Kidney (tissue), 14 donors: ENCODE measurements around the gene BCOR. TPM values are rescaled to one million over a fixed set of nuclear protein-coding genes. Genes with fewer than 3 reads are reported as not detected.

ENCODE experiments used
- DNase-seq, 5 donors: peaks; one replicate each; pipeline ENCODE4 v3.0.0-alpha.2; 2013 to 2020
- FAIRE-seq: peaks from 2 replicates; lab custom pipeline; 2012; peaks lifted over from hg19 to GRCh38; lab: Jason Lieb, UNC
- H3K27ac ChIP-seq, 2 donors: one replicate each; pipeline ENCODE4 v1.7.0; 2013; ENCODE audit warnings: low read depth in 2 of 2, low read length in 2 of 2, inconsistent platforms in 1 of 2
- H3K27me3 ChIP-seq: one replicate; pipeline ENCODE4 v1.7.1; 2013; ENCODE audit warnings: low read length, inconsistent platforms; ENCODE audit not compliant: control insufficient read depth, insufficient read depth
- H3K36me3 ChIP-seq, 3 donors: one replicate each; pipeline versions ENCODE4 v1.7.0 to v1.7.1; 2013; ENCODE audit warnings: low read length in 3 of 3, control low read depth in 1 of 3, inconsistent platforms in 1 of 3; ENCODE audit not compliant: insufficient read depth in 3 of 3, control insufficient read depth in 2 of 3
- H3K4me1 ChIP-seq, 3 donors: one replicate each; pipeline versions ENCODE4 v1.7.0 to v1.7.1; 2013; ENCODE audit warnings: low read length in 3 of 3, inconsistent platforms in 1 of 3, low read depth in 1 of 3; ENCODE audit not compliant: control insufficient read depth in 2 of 3, insufficient read depth in 2 of 3
- H3K4me3 ChIP-seq, 3 donors: one replicate each; pipeline versions ENCODE4 v1.7.0 to v1.8.1; 2013; ENCODE audit warnings: low read length in 3 of 3, control low read depth in 1 of 3, inconsistent platforms in 1 of 3
- H3K9ac ChIP-seq, 3 donors: one replicate each; pipeline versions ENCODE4 v1.7.0 to v1.7.1; 2013; ENCODE audit warnings: low read length in 3 of 3, control low read depth in 1 of 3, inconsistent platforms in 1 of 3
- H3K9me3 ChIP-seq, 3 donors: one replicate each; pipeline versions ENCODE4 v1.7.0 to v1.7.1; 2013; ENCODE audit warnings: low read length in 3 of 3, control low read depth in 1 of 3, inconsistent platforms in 1 of 3; ENCODE audit not compliant: control insufficient read depth in 2 of 3, insufficient read depth in 1 of 3
- CTCF ChIP-seq: IDR thresholded peaks from 3 replicates; pipeline ENCODE4 v1.5.1; 2012; ENCODE audit warnings: mild to moderate bottlenecking, moderate library complexity, borderline replicate concordance; ENCODE audit not compliant: insufficient read depth; ENCODE audit errors: extremely low read depth
- intact Hi-C: fragments of 100-400 bp; cut with DNase I; formaldehyde crosslinking; loops from one replicate; pipeline ENCODE4 v1.11.1; 2022
- polyA plus RNA-seq: library from polyadenylated mRNA; stranded (reverse); fragments of 350-450 nt; fragmentation: Illumina TruSeq; extraction: RNeasy Lipid Tissue Mini Kit (QIAGEN cat#74804); gene quantifications from one replicate; pipeline ENCODE4 v1.2.3, GENCODE V29; 2014; ENCODE audit warnings: low read depth, low replicate concordance; ENCODE audit not compliant: insufficient read depth
- total RNA-seq: library from RNA; stranded (reverse); fragmentation: NEBNext Ultra II Directional; extraction: Animal tissue kit (Norgen Biotek cat#: 25700); gene quantifications from one replicate; pipeline ENCODE4 v1.2.1, GENCODE V29; 2021
- donor health status: control.
- donor health status: control.
- donor health status: control.
- donor health status: control.
- donor health status: control.
- donor health status: DM: yes; HTN: yes; CAD: no.
- donor health status: Normal renal cell carcinoma (clear cell type).

The BCOR gene
- total and polyA plus RNA-seq, 2 donors from 2014 or later, result 7.7 to 33.9 TPM

GRCh38 chrX:40086569-40087335 is 11.0 kb downstream of the BCOR start:
- Histone ChIP-seq H3K36me3 (no peaks in the 10 kb centered on the region), H3K27me3 (peaks cover 10% of the 10 kb centered on the region), H3K27ac (no peak overlapping the region), H3K4me1 (peaks cover 0 to 37% (median 7%) of the 10 kb centered on the region in 3 donors), H3K9me3 (no peaks in the 10 kb centered on the region), H3K4me3 (no peak overlapping the region), H3K9ac (no peak overlapping the region)
- TF ChIP-seq CTCF, result no peak
- intact Hi-C loops, result loop anchor here (5.0 kb wide), 1 partner anchor 69 kb away; no protein-coding TSS in a partner anchor
- FAIRE-seq (no peak), DNase-seq (peak in 4 of 5 donors; percentile 46 to 83 (median 50))

GRCh38 chrX:40085714-40086113 is 12.0 kb downstream of the BCOR start:
- Histone ChIP-seq H3K4me1 (peaks cover 0 to 40% (median 13%) of the 10 kb centered on the region in 3 donors), H3K27ac (peak overlapping the region; percentile 22 to 37), H3K4me3 (no peak overlapping the region), H3K9ac (no peak overlapping the region), H3K36me3 (no peaks in the 10 kb centered on the region), H3K9me3 (no peaks in the 10 kb centered on the region), H3K27me3 (peaks cover 10% of the 10 kb centered on the region)
- peak in 1 of 5 donors; percentile 5 for DNase-seq
- intact Hi-C loops, result loop anchor here (5.0 kb wide), 1 partner anchor 68 kb away; no protein-coding TSS in a partner anchor
- no peak for TF ChIP-seq CTCF
- FAIRE-seq, result no peak

DNA sequence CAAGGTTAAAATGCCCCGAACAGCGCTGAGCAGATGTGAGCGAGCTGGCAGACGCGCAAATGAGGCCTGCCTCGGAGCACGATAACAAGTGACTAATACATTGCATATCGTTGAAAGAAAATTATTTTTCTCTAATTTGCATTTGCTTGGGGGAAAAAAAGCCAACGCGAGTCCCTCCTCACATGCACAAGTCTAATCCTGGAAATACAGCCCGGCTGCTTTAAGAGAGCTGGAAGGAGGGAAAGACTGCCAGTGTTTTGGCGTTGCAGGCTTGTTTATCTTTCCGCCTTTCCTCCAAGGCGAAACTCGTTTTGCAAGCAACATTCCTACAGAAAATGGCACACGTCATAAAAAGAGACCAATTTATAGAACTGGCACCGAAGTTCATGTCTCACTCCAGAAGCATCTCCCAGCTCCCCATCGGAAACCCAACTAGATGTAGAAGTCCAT is 12.6 kb downstream of the BCOR start:
- DNase-seq (peak in 2 of 5 donors; percentile 41 to 59), FAIRE-seq (no peak)
- intact Hi-C loops, result loop anchor here (5.0 kb wide), 1 partner anchor 68 kb away; no protein-coding TSS in a partner anchor

More for the DNA sequence above, 12.6 kb downstream of the BCOR start:
- H3K27ac ChIP-seq, result peak overlapping the region in 1 of 2 donors; percentile 22
- H3K9ac ChIP-seq, result no peak overlapping the region
- peaks cover 10% of the 10 kb centered on the region for H3K27me3 ChIP-seq
- no peaks in the 10 kb centered on the region for H3K36me3 ChIP-seq
- TF ChIP-seq CTCF, result no peak
- H3K9me3 ChIP-seq, result no peaks in the 10 kb centered on the region
- no peak overlapping the region for H3K4me3 ChIP-seq
- H3K4me1 ChIP-seq, result peaks cover 0 to 40% (median 13%) of the 10 kb centered on the region in 3 donors
